NCI-H1092 treated with DMSO at 0.1 percent for 48 hours (cell line): ENCODE results near the gene SART1.

Source experiments
- DNase-seq: peaks from one replicate; lab custom pipeline; 2025; lab: John Stamatoyannopoulos, UW

The SART1 gene

DNA sequence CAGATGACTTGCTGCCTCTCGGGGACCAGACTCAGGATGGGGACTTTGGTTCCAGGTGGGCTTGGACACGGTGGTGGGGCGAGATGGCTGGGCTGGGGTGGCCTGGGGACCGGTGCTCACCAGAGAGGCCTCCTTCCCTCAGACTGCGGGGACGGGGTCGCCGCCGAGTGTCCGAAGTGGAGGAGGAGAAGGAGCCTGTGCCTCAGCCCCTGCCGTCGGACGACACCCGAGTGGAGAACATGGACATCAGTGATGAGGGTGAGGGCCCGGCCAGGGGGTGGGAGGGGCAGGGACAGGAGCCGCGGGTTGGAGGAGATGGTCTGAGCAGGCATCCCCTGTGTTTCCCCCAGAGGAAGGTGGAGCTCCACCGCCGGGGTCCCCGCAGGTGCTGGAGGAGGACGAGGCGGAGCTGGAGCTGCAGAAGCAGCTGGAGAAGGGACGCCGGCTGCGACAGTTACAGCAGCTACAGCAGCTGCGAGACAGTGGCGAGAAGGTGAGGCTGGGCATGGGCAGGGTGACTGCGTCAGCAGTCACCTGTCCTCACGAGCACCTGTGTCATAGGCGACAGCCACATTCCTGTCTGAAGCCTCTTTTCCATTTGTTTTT lies 5.9 kb downstream of the SART1 start:
- no peak for DNase-seq

DNA sequence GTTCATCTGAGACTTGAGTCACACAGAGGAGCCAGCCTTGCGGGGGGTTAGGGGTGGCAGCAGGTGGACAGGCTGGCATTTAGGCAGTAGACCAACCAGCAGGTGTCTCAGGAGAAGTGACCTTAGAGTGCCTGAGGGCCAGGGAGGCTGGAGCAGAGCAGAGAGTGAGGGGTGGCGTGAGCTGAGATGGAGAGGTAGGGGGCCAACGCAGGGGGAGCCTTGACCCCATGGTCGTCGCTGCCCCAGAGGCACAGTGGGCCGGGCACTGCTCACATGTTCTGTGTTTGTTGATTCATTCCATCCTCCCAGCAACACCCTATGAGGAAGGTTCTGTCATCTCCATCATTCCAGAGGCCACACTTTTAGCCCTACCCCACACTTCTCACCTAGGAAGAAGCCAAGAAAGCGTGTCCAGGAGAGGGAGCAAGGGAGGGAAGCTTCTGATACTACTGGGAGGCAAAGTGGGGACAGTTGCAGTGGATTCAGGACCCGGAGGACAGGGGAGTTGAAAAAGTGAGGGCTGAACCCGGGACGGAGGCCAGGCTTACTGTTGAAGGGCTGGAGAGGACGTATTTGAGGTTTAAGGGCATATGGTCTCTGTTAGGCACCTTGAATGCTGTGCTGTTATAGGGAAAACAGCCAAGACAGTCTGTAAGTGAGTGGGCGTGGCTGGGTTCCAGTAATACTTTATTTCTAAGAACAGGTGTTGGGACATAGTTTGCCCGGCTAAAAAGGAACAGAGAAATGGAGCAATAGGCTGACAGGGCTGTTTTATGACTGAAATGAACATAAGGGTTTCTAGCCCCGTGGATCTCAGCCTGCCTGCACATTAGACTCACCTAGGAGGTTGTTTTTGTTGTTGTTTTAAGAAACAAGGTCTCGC lies 7.3 kb downstream of the SART1 start:
- no peak for DNase-seq

DNA sequence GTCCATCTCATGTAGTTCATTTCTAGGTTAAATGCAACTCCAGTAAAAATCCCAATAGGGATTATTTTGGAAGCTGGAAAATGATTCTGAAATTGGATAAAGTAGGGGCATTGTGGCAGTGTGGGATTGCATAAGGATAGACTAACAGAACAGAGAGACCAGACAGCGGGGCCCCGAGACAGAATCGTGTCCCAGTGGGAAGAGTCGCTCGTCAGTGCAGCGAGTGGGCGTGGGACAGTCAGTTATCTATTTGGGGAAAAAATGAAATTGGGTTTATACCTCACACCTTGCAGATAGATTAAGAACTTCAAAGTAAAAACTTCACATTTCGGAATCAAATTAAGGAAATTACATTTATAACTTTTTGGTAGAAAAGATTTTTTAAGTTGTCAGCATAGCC lies 10.6 kb downstream of the SART1 start:
- DNase-seq, result no peak

DNA sequence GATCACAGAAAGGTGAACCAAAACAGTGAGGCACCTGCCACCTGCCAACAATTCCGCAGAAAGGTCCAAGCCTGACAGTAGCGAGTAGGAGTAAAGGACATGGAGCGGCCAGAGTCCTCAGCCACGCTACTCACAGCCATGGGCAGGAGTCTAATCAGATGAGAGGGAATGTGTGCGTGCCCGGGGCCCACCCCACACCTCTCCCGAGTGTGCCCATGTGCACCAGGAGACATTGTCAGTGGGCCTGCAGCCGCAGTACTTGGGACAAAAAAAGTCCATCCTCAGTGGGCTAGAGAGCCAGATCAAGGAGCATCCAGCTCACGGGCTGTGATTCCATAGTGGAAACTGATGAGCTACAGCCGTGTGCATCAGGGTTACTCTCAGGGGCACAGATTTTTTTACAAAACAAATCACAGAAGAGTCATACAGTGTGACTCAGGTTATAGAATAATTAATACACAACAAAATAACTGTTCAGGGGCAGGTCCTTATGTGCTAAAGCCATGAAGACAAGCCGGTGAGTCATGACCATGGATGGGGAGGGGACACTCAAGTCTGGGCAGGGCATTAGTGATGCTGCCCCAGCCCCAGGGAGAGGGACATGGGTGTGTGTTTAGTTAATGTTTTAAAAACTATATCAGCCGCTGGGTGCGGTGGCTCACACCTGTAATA lies 12.0 kb downstream of the SART1 start:
- no peak for DNase-seq

DNA sequence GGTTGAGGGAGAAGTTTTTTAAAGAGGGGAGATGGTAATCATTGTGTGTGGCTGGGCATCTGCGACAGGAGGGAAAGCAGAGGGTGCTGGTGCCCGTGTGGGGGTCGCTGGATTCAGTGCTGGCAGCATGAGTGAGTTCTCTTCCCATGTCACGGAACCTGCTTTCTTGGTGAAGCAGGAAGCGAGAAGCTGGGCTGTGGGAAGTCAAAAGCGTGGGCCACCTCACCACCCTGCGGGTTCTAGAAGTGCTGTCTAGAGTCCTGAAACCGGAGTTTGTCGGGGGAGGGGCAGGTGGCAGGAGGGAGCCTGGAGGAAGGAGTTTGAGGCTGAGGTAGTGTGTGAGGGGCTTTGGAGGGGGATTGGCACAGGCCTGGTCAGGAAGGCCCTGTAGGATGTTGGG lies 14.2 kb downstream of the SART1 start:
- no peak for DNase-seq

DNA sequence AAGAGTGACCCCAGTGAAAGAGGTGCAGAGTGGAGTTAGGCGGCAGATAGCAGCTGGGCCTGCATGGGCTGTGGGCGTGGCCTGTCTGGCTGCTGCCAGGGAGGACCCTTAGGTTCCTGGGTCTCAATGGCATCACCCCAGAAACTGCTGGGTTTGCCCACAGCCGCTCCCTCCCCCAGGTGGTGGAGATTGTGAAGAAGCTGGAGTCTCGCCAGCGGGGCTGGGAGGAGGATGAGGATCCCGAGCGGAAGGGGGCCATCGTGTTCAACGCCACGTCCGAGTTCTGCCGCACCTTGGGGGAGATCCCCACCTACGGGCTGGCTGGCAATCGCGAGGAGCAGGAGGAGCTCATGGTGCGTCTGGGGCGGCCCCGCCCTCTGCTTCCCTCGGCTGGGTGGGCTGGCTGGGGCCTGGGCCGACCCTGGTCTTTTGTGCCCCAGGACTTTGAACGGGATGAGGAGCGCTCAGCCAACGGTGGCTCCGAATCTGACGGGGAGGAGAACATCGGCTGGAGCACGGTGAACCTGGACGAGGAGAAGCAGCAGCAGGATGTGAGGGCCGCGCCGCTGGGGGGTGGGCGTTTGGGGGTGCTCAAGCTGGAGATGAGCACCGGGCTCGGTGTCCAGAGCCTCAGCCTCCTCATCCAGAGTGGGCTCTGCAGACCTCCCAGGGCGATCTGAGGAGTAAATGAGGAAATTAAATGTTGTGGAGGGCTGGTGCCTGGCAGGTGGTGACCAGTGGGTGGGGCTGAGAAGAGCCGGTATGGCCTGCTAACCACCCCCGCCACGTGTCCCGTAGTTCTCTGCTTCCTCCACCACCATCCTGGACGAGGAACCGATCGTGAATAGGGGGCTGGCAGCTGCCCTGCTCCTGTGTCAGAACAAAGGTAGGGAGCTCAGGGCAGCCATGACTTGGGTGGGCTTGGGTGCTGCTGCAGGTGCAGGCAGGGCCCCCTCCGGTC lies 15.0 kb downstream of the SART1 start:
- DNase-seq, result no peak

DNA sequence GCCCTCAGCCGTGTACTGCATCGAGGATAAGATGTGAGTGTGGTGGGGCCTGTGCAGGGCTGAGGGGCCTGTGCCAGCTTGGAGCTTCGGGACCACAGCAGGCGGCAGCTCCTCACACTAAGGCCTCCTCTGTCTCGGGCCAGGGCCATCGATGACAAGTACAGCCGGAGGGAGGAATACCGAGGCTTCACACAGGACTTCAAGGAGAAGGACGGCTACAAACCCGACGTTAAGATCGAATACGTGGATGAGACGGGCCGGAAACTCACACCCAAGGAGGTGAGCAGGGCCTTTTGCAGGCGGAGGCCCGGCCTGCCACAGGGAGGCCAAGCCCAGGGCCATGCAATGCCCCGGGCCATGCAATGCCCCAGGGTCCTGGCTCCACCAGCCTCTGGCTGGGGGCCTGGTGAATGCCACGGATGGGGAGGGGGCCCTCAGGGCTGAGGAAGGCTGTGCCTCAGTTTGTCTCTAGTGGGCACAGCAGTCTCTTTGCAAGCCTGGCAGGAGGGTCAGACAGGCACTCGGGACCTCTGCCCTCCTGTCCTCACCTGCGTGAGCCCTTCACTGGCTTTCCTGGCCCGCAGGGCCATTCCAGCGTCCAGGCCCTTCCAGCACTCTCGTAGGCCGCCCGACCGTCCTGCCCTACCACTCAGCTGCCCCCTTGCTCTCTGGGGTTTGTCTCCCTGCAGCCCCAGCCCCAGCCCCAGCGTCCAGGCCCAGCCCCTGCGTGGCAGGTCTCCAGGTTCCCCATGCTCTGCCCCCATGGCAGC lies 16.3 kb downstream of the SART1 start:
- DNase-seq, result no peak

DNA sequence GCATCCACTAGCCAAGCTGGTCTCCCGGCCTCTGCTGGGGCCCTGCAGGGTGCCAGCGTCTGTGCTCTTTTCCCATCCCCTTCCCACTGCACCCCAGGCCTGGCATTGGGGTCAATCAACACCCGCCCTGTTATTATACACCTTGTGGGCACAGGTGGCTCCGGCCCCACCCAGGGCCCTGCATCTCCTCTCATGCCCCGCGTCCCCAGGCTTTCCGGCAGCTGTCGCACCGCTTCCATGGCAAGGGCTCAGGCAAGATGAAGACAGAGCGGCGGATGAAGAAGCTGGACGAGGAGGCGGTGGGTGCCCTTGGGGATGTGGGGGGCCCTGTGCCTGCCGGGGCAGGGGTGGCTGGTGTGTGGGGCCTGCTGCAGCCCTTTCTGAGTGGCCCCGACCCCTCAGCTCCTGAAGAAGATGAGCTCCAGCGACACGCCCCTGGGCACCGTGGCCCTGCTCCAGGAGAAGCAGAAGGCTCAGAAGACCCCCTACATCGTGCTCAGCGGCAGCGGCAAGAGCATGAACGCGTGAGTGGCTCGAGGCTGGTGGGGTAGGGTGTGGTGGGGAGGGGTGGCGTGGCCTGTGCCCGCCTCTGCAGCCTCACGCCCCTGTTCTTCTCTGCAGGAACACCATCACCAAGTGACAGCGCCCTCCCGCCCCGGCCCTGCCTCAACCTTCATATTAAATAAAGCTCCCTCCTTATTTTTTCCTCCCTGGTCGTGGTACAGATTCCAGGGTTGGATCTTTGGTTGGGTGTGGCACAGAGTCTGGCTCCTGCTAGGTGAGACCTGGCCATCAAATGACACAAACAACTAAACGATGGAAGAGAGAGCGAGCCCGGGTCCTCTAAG lies 17.1 kb downstream of the SART1 start:
- no peak for DNase-seq

DNA sequence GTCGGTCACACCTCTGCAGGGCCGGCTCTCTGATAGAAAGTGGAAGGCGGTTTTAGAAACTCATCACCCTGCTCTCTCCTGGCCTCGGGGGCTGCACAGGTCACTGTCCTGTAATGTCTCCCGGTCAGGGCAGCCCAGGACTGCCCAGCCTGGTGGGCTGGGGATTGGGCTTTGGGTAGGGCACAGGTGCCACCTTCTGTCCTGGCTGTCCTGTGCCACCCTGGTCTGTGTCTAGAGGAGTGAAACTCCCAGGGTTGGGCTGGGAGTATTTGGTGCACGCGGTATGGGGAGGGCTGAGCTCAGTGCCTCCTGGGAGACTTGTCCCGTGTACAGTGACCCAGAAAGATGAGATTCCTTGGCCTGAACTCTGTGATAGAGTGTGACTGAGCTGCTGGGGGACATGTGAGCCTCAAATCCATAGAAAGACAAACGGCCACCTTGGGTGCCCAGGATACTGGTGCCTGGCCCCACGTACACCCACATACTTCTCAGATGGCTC lies 17.8 kb downstream of the SART1 start:
- DNase-seq, result no peak

DNA sequence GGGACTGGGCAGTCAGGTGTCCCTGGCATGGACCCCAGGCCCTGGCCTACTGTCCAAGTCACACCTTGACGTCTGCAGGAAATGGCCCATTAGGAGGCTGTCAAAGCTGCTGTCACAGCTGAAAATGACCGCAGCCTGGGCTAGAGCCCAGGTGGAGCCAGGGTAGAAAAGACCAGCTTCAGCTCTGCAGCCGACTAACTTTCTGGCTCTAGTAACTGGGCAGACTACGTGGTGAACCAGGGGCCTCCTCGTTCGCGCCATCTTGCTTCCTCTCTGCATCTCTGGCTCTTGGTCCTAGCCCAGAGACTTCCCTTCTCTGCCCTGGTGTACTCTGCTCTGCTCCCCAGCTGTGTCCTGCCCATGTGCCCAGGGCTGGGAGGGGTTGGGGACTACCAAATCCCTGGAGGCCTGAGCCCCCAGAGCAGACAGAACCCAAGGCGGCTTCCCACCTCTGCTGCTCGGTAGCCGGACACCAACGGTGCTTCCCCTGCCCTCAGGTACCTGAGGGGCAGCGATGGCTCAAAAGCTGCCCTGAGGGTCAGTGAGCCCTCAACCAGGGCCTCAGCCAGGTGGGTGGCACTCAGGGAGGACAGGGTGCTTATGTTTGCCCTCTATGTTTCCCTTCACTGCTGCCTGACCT lies 19.7 kb downstream of the SART1 start:
- no peak for DNase-seq

DNA sequence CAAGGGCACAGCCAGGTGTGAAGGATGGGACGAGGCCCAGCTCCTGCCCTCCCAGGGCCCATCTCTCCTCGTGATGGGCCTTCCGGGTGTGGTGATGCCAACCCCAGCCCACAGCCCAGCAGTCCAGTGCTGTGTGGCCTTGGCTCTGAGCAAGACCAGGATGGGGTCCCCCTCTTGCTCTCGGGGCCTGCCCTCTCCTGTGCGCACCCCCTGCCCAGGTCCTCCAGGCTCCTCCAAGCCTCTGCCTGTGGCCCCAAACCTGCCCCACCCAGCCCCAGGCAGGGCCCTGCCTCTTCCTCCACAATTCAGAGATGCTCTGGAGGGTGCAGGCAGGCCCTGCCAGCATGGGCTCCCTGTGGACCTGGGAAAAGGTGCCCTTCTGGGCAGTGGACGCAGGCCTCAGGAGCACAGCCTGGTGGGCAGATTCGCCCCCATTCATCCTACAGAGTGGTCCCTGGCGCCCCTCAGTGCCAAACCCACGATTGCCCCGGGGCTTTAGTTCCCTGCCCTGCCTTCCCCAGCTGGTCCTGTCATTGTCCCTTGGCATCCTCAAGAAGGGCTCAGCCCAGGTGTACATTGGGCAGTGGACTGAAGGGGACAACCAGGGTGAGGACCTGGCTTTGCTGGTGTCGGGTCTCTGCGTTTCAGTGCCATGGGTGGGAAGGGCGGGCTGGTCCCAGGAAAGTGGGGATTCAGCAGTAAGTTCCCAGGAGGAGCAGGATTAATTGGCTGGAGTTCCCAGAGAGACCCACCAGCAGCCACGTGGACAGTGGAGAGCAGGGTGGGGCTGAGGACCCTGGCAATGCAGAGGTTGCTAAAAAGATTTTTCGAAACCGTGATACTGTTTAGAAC lies 20.7 kb downstream of the SART1 start:
- no peak for DNase-seq

DNA sequence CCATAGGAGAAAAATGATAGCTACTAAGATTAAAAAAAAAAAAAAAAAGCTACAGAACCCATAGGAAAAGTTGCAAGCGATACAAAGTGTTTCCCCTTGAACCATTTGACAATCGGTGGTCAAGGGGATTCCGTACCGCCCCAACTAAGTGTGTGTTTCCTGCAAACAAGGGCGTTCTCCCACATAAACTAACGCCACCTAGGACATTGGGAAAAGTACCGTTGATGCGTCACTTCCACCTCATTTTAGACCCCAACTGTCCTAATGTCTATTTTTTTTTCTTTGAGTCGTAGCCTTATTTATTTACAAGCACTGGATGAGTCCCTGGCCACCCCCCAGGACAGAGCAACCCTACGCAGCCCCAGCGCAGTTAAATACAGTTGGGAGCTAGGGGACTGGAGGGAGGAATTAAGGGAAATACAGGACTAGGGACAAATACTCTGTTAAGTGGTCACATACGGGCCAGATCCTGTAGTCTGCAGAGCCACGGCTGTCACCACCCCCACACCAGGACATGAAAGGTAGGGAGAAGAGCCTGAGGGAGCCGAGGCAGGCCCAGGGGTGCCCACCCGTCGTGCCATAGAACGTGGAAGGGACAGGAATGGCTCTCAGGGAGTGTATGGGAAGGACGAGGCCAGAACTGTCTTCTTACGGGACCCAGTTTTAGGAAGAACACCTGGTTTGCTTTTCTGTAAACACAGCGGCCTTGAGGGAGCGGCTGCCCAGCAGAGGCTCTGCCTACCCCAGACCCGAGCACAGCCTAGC lies 21.5 kb downstream of the SART1 start:
- DNase-seq, result no peak

DNA sequence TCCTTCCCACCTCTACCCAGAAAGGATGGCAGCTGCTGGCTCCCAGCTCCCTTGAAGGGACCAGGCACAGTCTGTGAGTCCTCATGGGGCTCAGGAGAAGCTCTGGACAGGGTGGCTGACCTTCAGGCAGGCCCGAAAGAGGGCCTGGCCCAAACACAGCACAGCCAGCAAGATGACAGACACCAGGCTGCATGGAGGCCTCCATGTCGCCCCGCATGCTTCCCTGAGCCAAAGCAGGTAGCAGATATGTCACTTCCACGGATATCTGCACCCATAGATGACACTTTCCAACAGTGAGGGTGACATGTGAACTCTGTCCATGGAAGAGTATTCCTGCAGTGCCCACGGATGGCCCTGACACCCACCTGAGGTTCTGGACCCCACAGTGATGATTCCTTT lies 22.1 kb downstream of the SART1 start:
- DNase-seq, result no peak

DNA sequence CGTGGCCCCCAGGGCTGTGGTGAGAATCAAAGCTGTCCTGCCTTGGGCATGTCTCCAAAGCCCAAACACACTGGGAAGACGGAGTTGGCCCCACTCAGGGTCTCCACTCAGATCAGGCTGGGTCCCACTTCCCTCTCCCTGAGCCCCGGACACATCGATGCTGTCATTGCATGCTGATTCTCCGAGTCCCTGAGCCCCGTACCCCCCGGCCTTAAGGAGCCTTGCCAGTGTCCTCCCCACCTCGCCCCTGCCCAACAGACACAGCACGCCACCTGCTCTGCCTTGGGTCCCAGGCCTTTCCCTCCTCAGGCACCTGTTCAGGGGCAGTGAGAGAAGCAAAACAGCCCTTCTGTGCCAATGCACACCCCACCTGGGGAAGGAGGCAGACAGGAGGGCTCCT lies 25.8 kb downstream of the SART1 start:
- no peak for DNase-seq

DNA sequence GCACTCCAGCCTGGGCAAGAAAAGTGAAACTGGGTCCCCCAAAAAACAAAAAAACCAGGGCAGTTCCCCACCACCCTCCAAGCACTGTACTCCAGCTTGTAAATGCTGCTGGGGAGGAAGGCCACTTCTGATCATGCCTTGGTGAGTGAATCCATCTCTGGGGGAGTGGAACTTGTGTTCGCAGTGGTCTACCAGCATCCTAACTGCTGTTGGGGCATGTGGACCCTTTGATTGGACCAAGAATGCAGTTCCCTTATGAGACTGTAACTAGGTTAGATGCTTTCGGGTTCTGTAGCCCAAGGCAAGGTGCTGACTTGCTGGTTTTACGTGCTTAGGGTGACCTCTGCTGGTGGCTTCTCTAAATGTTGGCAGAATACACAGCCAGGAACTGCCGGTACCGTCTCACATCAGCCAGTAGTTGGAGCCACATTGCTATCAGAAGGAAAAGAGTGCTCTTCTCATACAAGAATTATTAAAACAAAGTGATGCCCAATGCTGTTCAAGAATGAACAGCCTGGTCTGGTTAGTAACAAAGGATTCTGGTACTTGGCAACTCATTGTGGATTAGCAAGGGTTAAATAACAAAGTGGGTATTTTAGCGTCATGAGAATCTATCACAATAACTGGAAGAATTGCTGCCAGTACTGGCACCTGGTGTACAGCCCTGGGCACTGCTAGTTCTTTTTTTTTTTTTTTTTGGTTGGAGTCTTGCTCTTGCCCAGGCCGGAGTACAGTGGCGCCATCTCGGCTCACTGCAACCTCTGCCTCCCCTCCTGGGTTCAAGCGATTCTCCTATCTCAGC lies 27.5 kb downstream of the SART1 start:
- peak; percentile 97 for DNase-seq

DNA sequence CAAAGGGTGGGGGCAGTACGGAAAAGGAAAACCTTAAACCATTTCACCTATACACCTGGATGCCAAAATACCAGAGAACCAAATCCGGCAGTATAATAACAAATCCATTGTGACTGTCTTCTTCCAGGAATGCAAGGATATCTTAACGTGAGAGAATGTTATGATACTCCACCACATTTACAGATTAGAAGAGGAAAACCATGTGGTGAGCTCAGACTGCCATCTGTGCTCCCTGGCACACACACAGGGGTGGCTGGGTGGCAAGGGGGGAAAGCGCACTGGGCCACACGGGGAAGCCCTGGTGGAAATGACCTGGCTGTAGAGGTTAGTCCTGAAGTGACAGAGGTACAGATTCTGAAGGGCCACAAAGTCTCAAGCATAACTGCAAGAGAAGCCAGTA lies 30.5 kb downstream of the SART1 start:
- no peak for DNase-seq

DNA sequence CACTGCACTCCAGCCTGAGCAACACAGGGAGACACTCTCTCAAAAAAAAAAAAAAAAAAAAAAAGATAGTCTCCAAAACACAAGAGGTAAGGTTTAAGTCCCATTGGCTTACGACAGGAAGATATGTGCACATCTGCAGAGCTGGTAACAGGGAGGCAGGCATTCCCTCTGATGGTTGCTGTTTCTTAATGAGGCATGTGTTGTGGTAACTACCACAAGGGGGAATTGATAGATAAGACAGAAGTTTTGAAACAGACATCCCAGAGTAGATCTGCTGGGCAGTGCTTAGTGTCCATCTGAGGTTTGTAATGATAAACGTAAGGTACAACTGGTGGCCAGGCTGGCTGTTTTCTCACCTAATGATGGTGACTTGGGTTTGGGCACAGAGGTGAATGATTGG lies 35.8 kb downstream of the SART1 start:
- DNase-seq, result no peak
